A549 (cell line): ENCODE measurements around the gene HSD3B7. TPM values are rescaled to one million over a fixed set of nuclear protein-coding genes. Genes with fewer than 3 reads are reported as not detected.

Experiments used
- ATAC-seq, 2 experiments: fragments of 200-7000 bp in 1 of 2; fragments of >200 bp in 1 of 2; cut with Nextera tagmentation in 1 of 2; cut with Tn5 transposase in 1 of 2; 3 replicates each; pipeline versions ENCODE4 v1.8.0 to v1.9.1; 2018 to 2020; ENCODE audit warnings: mild to moderate bottlenecking in 1 of 2, moderate library complexity in 1 of 2
- CTCF ChIA-PET: fragments of 300-600 bp; sonication (Branson Sonifier 250); formaldehyde crosslinking; extraction: SDS; loops from one replicate; lab custom pipeline; 2021; ENCODE audit warnings: antibody characterized with exemption, inconsistent platforms; lab: Yijun Ruan, JAX
- POLR2A ChIA-PET: fragments of 350-600 bp; formaldehyde crosslinking; extraction: SDS; loops from one replicate; lab custom pipeline; 2021; ENCODE audit warnings: antibody characterized with exemption, inconsistent platforms; lab: Yijun Ruan, JAX
- DNase-seq, 2 experiments: peaks; one replicate each; pipeline versions ENCODE4 v3.0.0 to v3.0.0-alpha.2; 2011 to 2016; ENCODE audit warnings: low read depth in 1 of 2, low spot score in 1 of 2
- FAIRE-seq: peaks from 2 replicates; lab custom pipeline; 2011; peaks lifted over from hg19 to GRCh38; lab: Jason Lieb, UNC
- H3K27ac ChIP-seq, 2 experiments: fragments of >200 bp; sonication (Bioruptor Twin); formaldehyde crosslinking; 3 replicates each; pipeline ENCODE4 v1.5.1; 2016 to 2017
- H3K4me1 ChIP-seq: fragments of >200 bp; sonication (Bioruptor Twin); formaldehyde crosslinking; 3 replicates; pipeline ENCODE4 v1.6.1; 2016
- H3K4me2 ChIP-seq: fragments of >200 bp; sonication (Bioruptor Twin); formaldehyde crosslinking; 3 replicates; pipeline ENCODE4 v1.6.1; 2016
- H3K4me3 ChIP-seq: fragments of >200 bp; sonication (Bioruptor Twin); formaldehyde crosslinking; 3 replicates; pipeline ENCODE4 v1.5.1; 2016
- H3K9me3 ChIP-seq: fragments of >200 bp; sonication (Bioruptor Twin); formaldehyde crosslinking; 3 replicates; pipeline ENCODE4 v1.6.1; 2016
- ATOH8 ChIP-seq: fragments of 250-450 bp; sonication (Bioruptor Pico); IDR thresholded peaks from 2 replicates; pipeline ENCODE4 v1.5.0; 2020; ENCODE audit warnings: low read depth, mild to moderate bottlenecking, moderate library complexity
- BCL3 ChIP-seq: fragments of >200 bp; sonication (Bioruptor Twin); formaldehyde crosslinking; IDR thresholded peaks from 3 replicates; pipeline ENCODE4 v1.6.1; 2016
- CHD2 ChIP-seq: fragments of 150-350 bp; IDR thresholded peaks from 2 replicates; pipeline ENCODE4 v1.6.1; 2014; ENCODE audit warnings: low read length; ENCODE audit not compliant: partially characterized antibody
- CHD4 ChIP-seq: fragments of 200-600 bp; sonication (generic); IDR thresholded peaks from 2 replicates; pipeline ENCODE4 v1.6.1; 2016; ENCODE audit warnings: antibody characterized with exemption, mild to moderate bottlenecking, borderline replicate concordance
- CTCF ChIP-seq: fragments of >200 bp; sonication (Bioruptor Twin); formaldehyde crosslinking; IDR thresholded peaks from 3 replicates; pipeline ENCODE4 v1.5.1; 2016
- EHF ChIP-seq: fragments of 250-450 bp; sonication (Bioruptor Pico); IDR thresholded peaks from 2 replicates; pipeline ENCODE4 v1.5.0; 2020; ENCODE audit warnings: mild to moderate bottlenecking
- ELK1 ChIP-seq: fragments of 150-350 bp; IDR thresholded peaks from 2 replicates; pipeline ENCODE4 v1.6.1; 2014; ENCODE audit warnings: low read depth, mild to moderate bottlenecking, low read length
- ESRRA ChIP-seq: fragments of 150-350 bp; IDR thresholded peaks from 2 replicates; pipeline ENCODE4 v1.6.1; 2014; ENCODE audit warnings: mild to moderate bottlenecking, low read length, borderline replicate concordance
- HEYL ChIP-seq: fragments of 250-450 bp; sonication (Bioruptor Pico); IDR thresholded peaks from 2 replicates; pipeline ENCODE4 v1.8.0; 2021; ENCODE audit warnings: mild to moderate bottlenecking, moderate library complexity
- HOXB5 ChIP-seq: fragments of 250-450 bp; sonication (Bioruptor Pico); IDR thresholded peaks from 2 replicates; pipeline ENCODE4 v1.5.0; 2020; ENCODE audit warnings: mild to moderate bottlenecking, moderate library complexity
- JUNB ChIP-seq: fragments of >200 bp; sonication (Bioruptor Twin); formaldehyde crosslinking; IDR thresholded peaks from 2 replicates; pipeline ENCODE4 v1.6.1; 2016
- KDM5A ChIP-seq: fragments of 200-600 bp; sonication (generic); IDR thresholded peaks from 2 replicates; pipeline ENCODE4 v1.6.1; 2016; ENCODE audit warnings: antibody characterized with exemption, mild to moderate bottlenecking
- MAFK ChIP-seq: fragments of 450-650 bp; IDR thresholded peaks from 2 replicates; pipeline ENCODE4 v1.6.1; 2014; ENCODE audit not compliant: partially characterized antibody
- MAZ ChIP-seq: fragments of 150-350 bp; IDR thresholded peaks from 2 replicates; pipeline ENCODE4 v1.6.1; 2014; ENCODE audit warnings: antibody characterized with exemption, low read depth, low read length, borderline replicate concordance
- NR3C1 ChIP-seq: fragments of >200 bp; sonication (Bioruptor Twin); formaldehyde crosslinking; IDR thresholded peaks from 3 replicates; pipeline ENCODE4 v1.6.1; 2017
- POLR2AphosphoS2 ChIP-seq: conservative IDR thresholded peaks from 2 replicates; pipeline ENCODE4 v1.6.1; 2012; ENCODE audit warnings: low read length, improper control_type of control experiment, inconsistent platforms
- RAD21 ChIP-seq, 2 experiments: fragments of >200 bp in 1 of 2; sonication (Bioruptor Twin) in 1 of 2; formaldehyde crosslinking in 1 of 2; IDR thresholded peaks in 1 of 2; conservative IDR thresholded peaks in 1 of 2; 2 replicates in 1 of 2; 3 replicates in 1 of 2; pipeline ENCODE4 v1.6.1; 2012 to 2018; ENCODE audit warnings: inconsistent platforms in 1 of 2
- RCOR1 ChIP-seq: fragments of 150-350 bp; IDR thresholded peaks from 2 replicates; pipeline ENCODE4 v1.6.1; 2014; ENCODE audit warnings: antibody characterized with exemption, low read length, low read depth
- SMC3 ChIP-seq: fragments of >200 bp; sonication (Bioruptor Twin); formaldehyde crosslinking; IDR thresholded peaks from 3 replicates; pipeline ENCODE4 v1.6.1; 2018; ENCODE audit warnings: inconsistent platforms
- TP53 ChIP-seq: fragments of 250-450 bp; sonication (Bioruptor Pico); IDR thresholded peaks from 2 replicates; pipeline ENCODE4 v1.5.0; 2021; ENCODE audit warnings: mild to moderate bottlenecking, moderate library complexity
- ZNF302 ChIP-seq: fragments of 250-450 bp; sonication (Bioruptor Pico); IDR thresholded peaks from 2 replicates; pipeline ENCODE4 v1.9.0; 2021; ENCODE audit warnings: inconsistent platforms, mild to moderate bottlenecking, moderate library complexity
- WGBS: methylation state at CpG from one replicate; pipeline ENCODE4 v1.1.6; 2017; ENCODE audit errors: missing lambda C conversion rate; 5-methylcytosine and 5-hydroxymethylcytosine counted together
- polyA plus RNA-seq, 4 experiments: library from polyadenylated mRNA; depleted of rRNA in 3 of 4; stranded (reverse); fragments of >200 nt; fragmentation: RNase III in 1 of 4; extraction: RNeasy Plus Mini Kit Qiagen cat#74134 plus additional on column Dnase treatment in 1 of 4; gene quantifications; 2 replicates in 3 of 4; 3 replicates in 1 of 4; pipeline ENCODE4 v1.2.3, GENCODE V29; 2011 to 2017

Gene HSD3B7
- polyA plus RNA-seq, 2 of the 4 experiments (the other 2 are of a cell fraction) = 10.5 to 19.7 TPM

- POLR2A ChIA-PET = interaction anchor here (0.7 kb wide), 1 partner anchor 178 kb away, joined by 7 read pairs; the partner anchor contains the start of gene FUS
These were observed 16.7 kb downstream of the HSD3B7 start for GRCh38 chr16:31001507-31002249.

GRCh38 chr16:31002250-31002700 lies 17.3 kb downstream of the HSD3B7 start:
- POLR2A ChIA-PET = interaction anchor here (0.7 kb wide), 1 partner anchor 177 kb away, joined by 7 read pairs; the partner anchor contains the start of gene FUS
- Histone ChIP-seq H3K4me2 (no peak overlapping the region), H3K9me3 (no peaks in the 10 kb centered on the region), H3K4me1 (peaks cover 26% of the 10 kb centered on the region), H3K4me3 (no peak overlapping the region), H3K27ac (peak overlapping the region in 1 of 2 experiments; percentile 24; a peak in 1 of 6 replicates)
- ATAC-seq (no peak), FAIRE-seq (no peak), DNase-seq (no peak)
- CTCF ChIA-PET = interaction anchor here (0.9 to 3.7 kb wide), 4 partner anchors 13 to 117 kb away, joined by 3 to 15 read pairs (median 4); partner anchors contain the start of gene HSD3B7
- TF ChIP-seq JUNB (no peak), POLR2AphosphoS2 (no peak), SMC3 (no peak), MAZ (no peak), ESRRA (no peak)
- 92% methylated on average over 10 of the region's 10 CpGs for WGBS

More at GRCh38 chr16:31001507-31002249, 16.7 kb downstream of the HSD3B7 start:
- no peak for TF ChIP-seq CTCF
- TF ChIP-seq JUNB = no peak
- no peak for TF ChIP-seq ATOH8 (CRISPR knock-in tag)
- TF ChIP-seq CHD2 = no peak
- no peak for TF ChIP-seq MAFK
- no peak for TF ChIP-seq HEYL (CRISPR knock-in tag)
- no peak for TF ChIP-seq RAD21 (conservative IDR thresholded peaks at IDR 0.05 in 1 of 2, IDR thresholded peaks at IDR 0.05 in 1 of 2)
- TF ChIP-seq RCOR1 = no peak
- no peak for TF ChIP-seq EHF (CRISPR knock-in tag)
- peak overlapping the region in 1 of 2 experiments; percentile 24; a peak in 1 of 6 replicates for H3K27ac ChIP-seq
- ATAC-seq = no peak
- FAIRE-seq = no peak
- DNase-seq = no peak
- 81% methylated on average over 16 of the region's 16 CpGs for WGBS
- peaks cover 26% of the 10 kb centered on the region for H3K4me1 ChIP-seq
- CTCF ChIA-PET = interaction anchor here (0.5 to 3.7 kb wide), 3 partner anchors 16 to 94 kb away, joined by 3 to 15 read pairs (median 4); partner anchors contain the start of gene HSD3B7
- no peak overlapping the region for H3K4me2 ChIP-seq
- no peak overlapping the region for H3K4me3 ChIP-seq
- no peaks in the 10 kb centered on the region for H3K9me3 ChIP-seq

GRCh38 chr16:31002862-31003341 lies 17.9 kb downstream of the HSD3B7 start:
- Histone ChIP-seq H3K9me3 (no peaks in the 10 kb centered on the region), H3K4me2 (no peak overlapping the region), H3K27ac (peak overlapping the region in 1 of 2 experiments; percentile 41; a peak in 2 of 6 replicates), H3K4me3 (no peak overlapping the region), H3K4me1 (peaks cover 21% of the 10 kb centered on the region)
- CTCF ChIA-PET = interaction anchor here (0.9 to 3.7 kb wide), 5 partner anchors 13 to 116 kb away, joined by 3 to 15 read pairs (median 4); partner anchors contain the start of gene HSD3B7
- DNase-seq (no peak), ATAC-seq (no peak), FAIRE-seq (no peak)
- WGBS = 93% methylated on average over 7 of the region's 9 CpGs
- POLR2A ChIA-PET = no interaction called here
- TF ChIP-seq CHD4 (no peak), CHD2 (no peak), HOXB5 (CRISPR knock-in tag) (no peak), ZNF302 (CRISPR knock-in tag) (no peak), NR3C1 (no peak), KDM5A (no peak), SMC3 (no peak), TP53 (CRISPR knock-in tag) (no peak), RCOR1 (no peak), BCL3 (no peak), ELK1 (no peak), JUNB (no peak)
